ENCODE results near the gene XK. TPM values are rescaled to one million over a fixed set of nuclear protein-coding genes. Genes with fewer than 3 reads are reported as not detected.

XK gene
- total and polyA plus RNA-seq, 2 donors (not counting 1 experiment from before 2014, with no cell fraction given) = 0.15 to 0.30 TPM

GRCh38 chrX:37653397-37654085 lies 32.0 kb upstream of the XK start:
- peaks cover 6% of the 10 kb centered on the region for H3K27me3 Mint-ChIP-seq
- ChIA-PET POLR2A (no interaction called here), CTCF (no interaction called here)
- H3K4me3 ChIP-seq (ENCODE audit: control extremely low read depth in 1 of 5, extremely low read depth in 1 of 5, insufficient read depth in 1 of 5, low read depth in 2 of 5, low read length in 4 of 5) = no peak overlapping the region
- no peaks in the 10 kb centered on the region for H3K4me1 ChIP-seq (ENCODE audit: control insufficient read depth in 2 of 2, insufficient read depth in 2 of 2, low read length in 2 of 2)
- H3K79me2 ChIP-seq (ENCODE audit: control insufficient read depth, insufficient read depth, low read length) = no peaks in the 10 kb centered on the region
- H3K9me3 ChIP-seq (ENCODE audit: control extremely low read depth in 1 of 3, control insufficient read depth in 2 of 3, insufficient read depth in 1 of 3, low read length in 2 of 3) = no peaks in the 10 kb centered on the region
- DNase-seq (no peak), ATAC-seq (ENCODE audit: low read depth) (no peak)
- no peak overlapping the region for H3K27ac Mint-ChIP-seq
- intact Hi-C loops (cut with micrococcal nuclease) = no loop called here
- no peaks in the 10 kb centered on the region for H3K27me3 ChIP-seq (replicated peaks in 1 of 4; ENCODE audit: control extremely low read depth in 1 of 4, control insufficient read depth in 3 of 4, insufficient read depth in 4 of 4, low read length in 3 of 4)
- no peak overlapping the region for H3K4me2 ChIP-seq (replicated peaks; ENCODE audit: low read depth, low read length, poor library complexity, severe bottlenecking)
- H3K27ac ChIP-seq (ENCODE audit: low read length in 2 of 2) = no peak overlapping the region
- H3K36me3 ChIP-seq (replicated peaks in 1 of 2; ENCODE audit: control extremely low read depth in 1 of 2, control insufficient read depth in 1 of 2, extremely low read depth in 1 of 2, insufficient read depth in 2 of 2, low read length in 1 of 2) = no peaks in the 10 kb centered on the region
- no peaks in the 10 kb centered on the region for H3K9me3 Mint-ChIP-seq (ENCODE audit: insufficient read depth)
- no peak overlapping the region for H3K9ac ChIP-seq (ENCODE audit: low read length)
- H3K4me3 Mint-ChIP-seq = no peak overlapping the region
- no peak overlapping the region for H2AFZ ChIP-seq (ENCODE audit: insufficient read depth, low read depth, low read length, poor library complexity, severe bottlenecking)
- H4K20me1 ChIP-seq (ENCODE audit: control insufficient read depth, insufficient read depth, low read length, poor library complexity, severe bottlenecking) = no peaks in the 10 kb centered on the region
- no peaks in the 10 kb centered on the region for H3K4me1 Mint-ChIP-seq
- TF ChIP-seq EZH2 (IDR thresholded peaks at IDR 0.05; ENCODE audit: borderline replicate concordance, insufficient read depth, low read depth, low read length, poor library complexity, severe bottlenecking) = no peak
- no peak for TF ChIP-seq CTCF (IDR thresholded peaks at IDR 0.05)
- WGBS (ENCODE audit: insufficient coverage) = no CpG with 5 or more reads among the region's 1 CpG

DNA sequence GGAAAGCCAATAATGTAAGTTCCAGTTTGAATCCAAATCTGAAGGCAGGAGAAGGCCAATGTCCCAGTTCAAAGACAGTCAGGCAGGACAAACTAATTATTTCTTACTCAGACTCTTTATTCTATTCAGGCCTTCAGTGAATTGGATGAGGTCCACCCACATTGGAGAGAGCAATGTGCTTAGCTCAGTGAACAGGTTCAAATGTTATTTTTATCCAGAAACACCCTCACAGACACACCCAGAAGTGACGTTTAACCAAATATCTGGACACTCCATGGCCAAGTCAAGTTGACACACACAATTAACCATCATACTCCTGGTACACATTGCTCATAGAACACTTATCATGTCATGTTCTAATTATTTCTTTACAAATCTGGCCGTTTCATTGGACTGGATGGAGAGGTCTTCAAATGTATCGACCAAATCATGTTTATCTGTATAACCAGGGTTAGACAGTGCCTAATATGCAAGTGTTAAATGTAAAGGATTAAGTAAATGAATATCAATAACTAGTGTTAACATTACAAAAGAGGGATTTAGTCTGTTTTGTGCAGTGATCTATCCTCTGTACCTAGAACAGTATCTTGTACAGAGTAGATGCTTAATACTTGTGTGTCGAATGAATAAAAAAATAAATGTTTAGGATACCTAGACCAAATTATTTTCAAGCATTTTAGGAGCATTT lies 27.1 kb upstream of the XK start:
- Histone ChIP-seq H4K20me1 (ENCODE audit: control insufficient read depth, insufficient read depth, low read length, poor library complexity, severe bottlenecking) (no peaks in the 10 kb centered on the region), H3K79me2 (ENCODE audit: control insufficient read depth, insufficient read depth, low read length) (no peaks in the 10 kb centered on the region), H3K27ac (ENCODE audit: low read length in 2 of 2) (no peak overlapping the region), H3K27me3 (replicated peaks in 1 of 4; ENCODE audit: control extremely low read depth in 1 of 4, control insufficient read depth in 3 of 4, insufficient read depth in 4 of 4, low read length in 3 of 4) (no peaks in the 10 kb centered on the region), H3K4me2 (replicated peaks; ENCODE audit: low read depth, low read length, poor library complexity, severe bottlenecking) (no peak overlapping the region), H3K9ac (ENCODE audit: low read length) (no peak overlapping the region), H3K4me1 (ENCODE audit: control insufficient read depth in 2 of 2, insufficient read depth in 2 of 2, low read length in 2 of 2) (no peaks in the 10 kb centered on the region), H3K9me3 (ENCODE audit: control extremely low read depth in 1 of 3, control insufficient read depth in 2 of 3, insufficient read depth in 1 of 3, low read length in 2 of 3) (no peaks in the 10 kb centered on the region), H2AFZ (ENCODE audit: insufficient read depth, low read depth, low read length, poor library complexity, severe bottlenecking) (no peak overlapping the region), H3K36me3 (replicated peaks in 1 of 2; ENCODE audit: control extremely low read depth in 1 of 2, control insufficient read depth in 1 of 2, extremely low read depth in 1 of 2, insufficient read depth in 2 of 2, low read length in 1 of 2) (no peaks in the 10 kb centered on the region), H3K4me3 (ENCODE audit: control extremely low read depth in 1 of 5, extremely low read depth in 1 of 5, insufficient read depth in 1 of 5, low read depth in 2 of 5, low read length in 4 of 5) (no peak overlapping the region)
- Mint-ChIP-seq H3K9me3 (ENCODE audit: insufficient read depth) (no peaks in the 10 kb centered on the region), H3K27me3 (peaks cover 5% of the 10 kb centered on the region), H3K4me3 (no peak overlapping the region), H3K27ac (no peak overlapping the region), H3K4me1 (no peaks in the 10 kb centered on the region)
- WGBS (ENCODE audit: insufficient coverage) = no CpG with 5 or more reads among the region's 4 CpGs
- ChIA-PET POLR2A (no interaction called here), CTCF (no interaction called here)
- ATAC-seq (ENCODE audit: low read depth) (no peak), DNase-seq (no peak)
- intact Hi-C loops (cut with micrococcal nuclease) = no loop called here
- TF ChIP-seq CTCF (IDR thresholded peaks at IDR 0.05) (no peak), EZH2 (IDR thresholded peaks at IDR 0.05; ENCODE audit: borderline replicate concordance, insufficient read depth, low read depth, low read length, poor library complexity, severe bottlenecking) (no peak)
